Measurements from ENCODE around the gene YBX3.
"Not testable (repeated sequence)": the region's sequence is repeated elsewhere in the genome, so short reads cannot be mapped to it uniquely, and the experiment has no call there.

The YBX3 gene

DNA sequence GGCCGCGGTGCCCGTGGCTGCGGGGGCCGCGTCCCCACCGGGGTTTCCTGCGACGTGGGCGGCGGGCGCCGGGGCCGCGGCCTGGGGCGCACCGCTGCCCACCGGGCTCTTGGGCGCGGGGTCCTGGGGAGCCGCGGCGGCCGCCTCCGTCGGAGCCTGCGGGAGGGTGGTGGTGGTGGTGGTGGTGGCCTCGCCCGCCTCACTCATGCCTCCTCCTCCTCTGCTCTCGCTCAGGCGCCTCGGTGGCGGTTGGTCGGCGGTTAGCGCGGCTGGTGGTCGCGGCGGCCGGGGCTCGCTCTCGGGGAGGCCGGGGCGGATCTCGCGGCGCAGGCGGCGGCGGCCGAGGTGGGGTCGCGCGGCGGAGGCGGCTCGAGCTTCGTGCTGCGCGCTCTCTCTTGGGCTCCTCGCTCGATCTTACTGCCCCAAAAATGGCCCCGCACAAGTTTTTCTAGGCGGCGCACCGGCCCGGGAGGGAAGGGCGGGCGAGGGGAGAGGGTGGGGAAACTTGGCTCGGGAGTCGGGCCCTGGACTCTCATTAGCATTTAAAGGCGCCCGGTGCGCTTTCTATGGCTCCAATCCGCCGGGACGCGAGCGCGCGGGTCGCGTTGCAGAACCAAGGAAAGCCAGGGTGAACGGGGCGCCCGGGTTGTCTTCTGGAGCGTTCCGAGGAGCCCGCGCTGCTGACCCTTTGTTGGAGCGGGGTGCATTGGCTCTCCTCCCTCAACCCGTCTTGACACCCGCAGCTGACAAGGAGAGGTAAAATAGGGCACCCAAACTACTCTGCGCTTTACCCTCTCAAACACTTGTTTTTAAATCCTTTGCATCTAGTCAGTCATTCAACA lies at the start of gene YBX3:
TSS of gene YBX3 (minus strand) at position 419 of the 842 bp plus-strand sequence. CDS start at position 207, 212 bp downstream.
- peak; percentile 2 to 4 for DNase-seq (ENCODE audit: low read depth in 2 of 2)

DNA sequence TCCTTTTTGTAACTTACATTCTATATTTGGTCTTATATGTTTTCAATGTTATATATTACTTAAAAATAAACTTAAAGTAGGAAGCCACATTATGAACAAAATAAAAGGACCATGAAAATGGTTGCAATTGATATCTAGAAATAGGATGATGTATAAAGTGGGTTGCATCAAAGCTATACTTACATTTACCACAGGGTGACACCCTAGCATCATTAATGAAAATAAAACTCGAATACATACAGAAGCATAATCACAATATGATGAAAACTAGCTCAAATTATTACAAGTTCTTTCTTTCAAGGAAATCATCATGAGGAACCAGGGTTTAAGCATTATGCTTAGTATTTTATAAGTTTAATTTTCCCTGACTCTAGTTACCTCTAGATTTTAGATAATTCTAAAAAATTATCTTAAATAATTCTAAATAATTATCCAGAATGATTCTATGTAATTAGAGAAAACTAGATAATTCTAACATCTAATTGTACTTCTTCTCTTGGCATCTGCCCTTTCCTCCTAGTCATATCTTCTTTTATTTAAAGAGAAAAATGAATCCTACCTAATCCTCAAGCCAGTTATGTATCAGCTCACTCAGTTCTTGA lies 48.1 kb upstream of the YBX3 start:
- no peak for DNase-seq (ENCODE audit: low read depth in 2 of 2)

DNA sequence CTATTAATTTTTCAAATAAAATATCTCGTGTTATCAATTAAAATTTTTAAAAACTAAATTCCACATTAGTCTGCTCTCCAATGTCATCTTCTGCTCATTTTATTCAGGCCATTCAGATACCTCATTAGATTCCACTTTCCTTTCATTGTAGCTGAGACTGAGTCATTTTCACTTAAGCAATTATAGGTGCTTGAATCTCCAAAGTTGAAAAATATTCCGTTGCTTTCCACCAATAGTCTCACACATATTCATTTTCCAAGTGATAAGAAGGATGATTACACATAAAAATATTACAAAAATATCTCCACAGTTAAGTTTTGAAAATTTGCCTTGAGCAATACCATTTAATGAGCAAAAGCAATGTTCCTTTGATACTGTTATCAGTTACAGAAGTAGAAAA lies 36.5 kb upstream of the YBX3 start:
- no peak for DNase-seq (ENCODE audit: low read depth in 2 of 2)

DNA sequence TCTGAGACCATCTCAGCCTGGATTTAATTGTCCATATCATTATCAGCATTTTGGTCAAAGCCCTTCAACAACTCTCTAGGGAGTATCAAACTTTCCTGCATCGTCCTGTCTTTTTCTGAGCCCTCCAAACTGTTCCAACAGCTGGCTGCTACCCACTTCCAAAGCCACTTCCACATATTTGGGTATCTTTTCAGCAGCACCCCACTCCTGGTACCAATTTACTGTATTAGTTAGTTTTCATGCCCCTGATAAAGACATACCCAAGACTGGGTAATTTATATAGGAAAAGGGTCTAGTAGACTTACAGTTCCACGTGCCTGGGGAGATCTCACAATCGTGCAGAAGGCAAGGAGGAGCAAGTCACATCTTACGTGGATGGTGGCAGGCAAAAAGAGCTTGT lies 33.1 kb upstream of the YBX3 start:
- DNase-seq (ENCODE audit: low read depth in 2 of 2): no peak

DNA sequence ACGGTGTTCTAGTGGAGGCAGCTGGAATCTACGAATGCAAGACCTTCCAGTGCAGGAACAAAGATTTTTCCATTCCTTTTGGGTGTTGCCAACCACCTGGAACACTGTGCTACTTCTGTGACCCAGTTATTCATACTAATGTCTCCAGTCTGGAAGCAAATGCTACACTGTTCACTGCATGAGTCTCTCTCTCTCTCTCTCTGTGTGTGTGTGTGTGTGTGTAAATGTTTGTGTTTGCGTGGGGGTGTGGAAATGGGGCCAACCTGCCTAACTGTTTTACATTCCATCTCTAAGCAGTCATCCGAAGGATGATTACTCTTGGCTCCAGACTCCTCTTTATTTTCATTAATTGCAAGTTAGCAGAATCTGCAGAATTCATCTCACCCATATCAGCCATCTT lies 29.9 kb upstream of the YBX3 start:
- DNase-seq (ENCODE audit: low read depth in 2 of 2): no peak

DNA sequence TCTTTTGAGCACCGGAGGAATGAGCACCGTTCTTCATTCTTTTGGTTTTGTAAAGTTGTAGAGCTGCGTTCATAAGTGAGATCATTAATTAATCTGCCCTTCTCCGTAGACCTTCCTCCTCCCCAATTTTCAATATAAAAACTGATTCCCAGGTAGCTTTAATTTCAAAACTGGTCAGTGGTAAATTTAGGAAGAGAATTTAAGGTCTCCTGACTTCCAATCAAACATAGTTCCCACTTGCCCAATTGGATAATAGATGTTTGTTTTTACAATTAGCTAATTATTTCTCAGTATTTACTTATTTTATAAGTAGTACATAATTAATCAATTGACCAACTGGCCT lies 27.2 kb upstream of the YBX3 start:
- no peak for DNase-seq (ENCODE audit: low read depth in 2 of 2)

DNA sequence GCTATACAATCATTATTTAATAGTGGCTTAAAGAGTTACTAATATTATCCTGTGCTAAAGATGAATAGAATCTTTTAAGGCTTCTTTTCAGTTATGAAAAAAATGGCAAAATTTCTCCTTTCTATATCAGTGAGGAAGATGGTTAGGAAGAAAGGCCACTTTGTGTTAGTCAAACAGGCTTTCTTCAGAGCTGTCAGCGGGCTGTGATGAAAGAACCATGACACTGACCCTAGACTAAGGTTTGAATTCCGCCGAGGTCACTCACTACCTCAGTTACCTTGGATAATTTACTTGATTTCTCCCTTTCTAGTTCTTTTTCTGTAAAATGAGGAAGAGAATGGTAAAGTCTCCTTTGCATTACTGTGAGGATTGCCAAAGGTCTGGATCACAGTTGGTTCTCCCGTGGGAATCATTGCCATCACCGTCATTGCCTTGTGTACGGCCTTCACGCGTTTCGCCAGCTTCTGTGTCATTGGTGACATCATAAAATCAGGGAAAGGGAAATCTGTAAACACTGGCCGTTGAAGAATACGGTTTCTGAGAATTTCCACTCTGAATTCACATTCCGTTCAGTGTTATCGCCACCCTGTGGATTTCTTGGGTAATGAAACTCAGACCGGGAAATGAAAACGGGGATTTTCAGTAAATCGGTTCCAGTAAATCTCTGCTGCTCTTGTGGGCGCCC lies 26.7 kb upstream of the YBX3 start:
- peak; percentile 40 to 46 for DNase-seq (ENCODE audit: low read depth in 2 of 2)

DNA sequence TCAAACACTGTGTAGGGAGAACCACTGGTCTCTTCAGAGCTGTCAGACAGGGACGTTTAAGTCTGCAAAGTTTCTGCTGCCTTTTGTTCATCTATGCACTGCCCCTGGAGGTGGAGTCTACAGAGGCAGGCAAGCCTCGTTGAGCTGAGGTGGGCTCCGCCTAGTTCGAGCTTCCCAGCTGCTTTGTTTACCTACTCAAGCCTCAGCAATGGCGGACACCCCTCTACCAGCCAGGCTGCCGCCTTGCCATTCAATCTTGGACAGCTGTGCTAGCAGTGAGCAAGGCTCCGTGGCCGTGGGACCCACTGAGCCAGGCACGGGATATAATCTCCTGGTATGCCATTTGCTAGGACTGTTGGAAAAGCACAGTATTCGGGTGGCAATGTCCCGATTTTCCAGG lies 24.6 kb upstream of the YBX3 start:
- DNase-seq (ENCODE audit: low read depth in 2 of 2): no peak

DNA sequence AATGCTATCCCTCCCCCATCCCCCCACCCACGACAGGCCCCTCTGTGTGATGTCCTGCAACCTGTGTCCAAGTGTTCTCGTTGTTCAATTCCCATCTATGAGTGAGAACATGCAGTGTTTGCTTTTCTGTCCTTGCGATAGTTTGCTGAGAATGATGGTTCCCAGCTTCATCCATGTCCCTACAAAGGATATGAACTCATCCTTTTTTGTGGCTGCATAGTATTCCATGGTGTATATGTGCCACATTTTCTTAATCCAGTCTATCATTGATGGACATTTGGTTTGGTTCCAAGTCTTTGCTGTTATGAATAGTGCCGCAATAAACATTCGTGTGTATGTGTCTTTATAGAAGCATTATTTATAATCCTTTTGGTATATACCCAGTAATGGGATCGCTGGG lies 20.3 kb upstream of the YBX3 start:
- not testable (repeated sequence) for DNase-seq (ENCODE audit: low read depth in 2 of 2)

DNA sequence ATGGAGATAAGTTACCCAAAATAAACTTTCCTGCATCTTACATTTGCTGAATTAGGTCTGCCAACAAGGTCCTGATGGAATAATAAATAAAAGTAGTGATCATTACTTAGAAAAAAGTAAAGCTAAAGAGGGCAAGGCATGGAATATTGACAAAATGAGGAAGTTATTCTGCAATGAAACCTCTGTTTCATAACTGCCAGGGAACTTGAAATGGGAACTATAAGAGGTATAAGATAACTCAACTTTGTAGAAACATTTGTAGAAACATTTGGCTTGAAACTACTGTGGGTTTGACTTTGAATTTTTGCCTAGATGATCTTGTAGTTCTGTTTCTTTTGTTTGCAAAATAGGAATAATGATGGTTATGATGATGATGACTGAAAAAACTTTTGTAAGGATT lies 18.7 kb upstream of the YBX3 start:
- no peak for DNase-seq (ENCODE audit: low read depth in 2 of 2)

DNA sequence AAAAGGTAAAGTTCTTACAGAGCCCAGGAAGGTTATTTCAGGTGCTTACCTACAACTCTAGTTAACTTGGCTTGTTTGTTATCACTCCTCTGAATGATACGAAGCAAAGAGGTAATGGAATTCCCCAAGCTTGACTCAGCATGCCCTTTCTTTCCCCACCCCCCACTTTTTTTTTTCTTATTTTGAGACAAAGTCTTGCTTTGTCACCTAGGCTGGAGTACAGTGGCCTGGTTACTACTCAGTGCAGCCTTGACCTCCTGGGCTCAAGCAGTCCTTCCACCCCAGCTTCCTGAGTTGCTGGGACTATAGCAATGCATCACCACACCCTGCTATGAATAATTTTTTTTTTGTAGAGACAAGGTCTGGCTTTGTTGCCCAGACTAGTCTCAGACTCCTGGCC lies 17.1 kb upstream of the YBX3 start:
- no peak for DNase-seq (ENCODE audit: low read depth in 2 of 2)

DNA sequence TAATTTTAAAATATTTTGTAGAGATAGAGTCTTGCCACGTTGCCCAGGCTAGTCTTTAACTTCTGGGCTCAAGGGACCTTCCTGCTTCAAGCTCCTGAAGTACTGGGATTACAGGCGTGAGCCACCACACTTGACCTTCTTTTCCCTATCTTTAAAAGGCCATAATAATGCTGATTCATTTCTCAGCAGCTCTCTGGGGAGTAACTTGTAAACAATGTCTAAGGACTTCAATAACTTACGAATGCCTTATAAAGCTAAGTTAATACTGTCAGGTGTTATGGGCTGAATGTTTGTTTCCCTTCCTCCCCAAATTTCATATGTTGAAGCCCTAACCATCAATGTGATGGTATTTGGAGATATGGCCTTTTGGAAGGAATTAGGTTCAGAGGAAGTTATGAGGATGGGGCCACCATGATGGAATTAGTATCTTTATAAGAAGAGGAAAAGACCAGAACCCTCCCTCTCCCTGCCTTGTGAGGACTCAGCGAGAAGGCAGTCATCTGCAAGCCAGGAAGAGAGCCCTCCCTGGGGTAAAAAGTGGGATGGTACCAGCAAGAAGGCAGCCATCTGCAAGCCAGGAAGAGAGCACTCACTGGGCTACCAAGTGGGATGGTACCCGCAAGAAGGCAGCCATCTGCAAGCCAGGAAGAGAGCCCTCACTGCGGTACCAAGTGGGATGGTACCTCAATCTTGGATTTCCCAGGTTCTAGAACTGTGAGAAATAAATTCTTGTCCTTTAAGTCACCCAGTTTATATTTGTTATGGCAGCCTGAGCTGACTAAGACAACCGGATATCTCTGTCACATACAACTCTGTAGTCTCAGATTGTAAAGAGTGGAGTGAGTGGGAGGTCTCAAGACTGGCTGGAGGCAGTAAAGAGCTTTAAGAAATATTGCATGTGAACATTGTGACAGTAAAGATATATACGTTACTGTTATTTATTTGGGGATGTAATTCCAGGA lies 16.3 kb upstream of the YBX3 start:
- DNase-seq (ENCODE audit: low read depth in 2 of 2): no peak

DNA sequence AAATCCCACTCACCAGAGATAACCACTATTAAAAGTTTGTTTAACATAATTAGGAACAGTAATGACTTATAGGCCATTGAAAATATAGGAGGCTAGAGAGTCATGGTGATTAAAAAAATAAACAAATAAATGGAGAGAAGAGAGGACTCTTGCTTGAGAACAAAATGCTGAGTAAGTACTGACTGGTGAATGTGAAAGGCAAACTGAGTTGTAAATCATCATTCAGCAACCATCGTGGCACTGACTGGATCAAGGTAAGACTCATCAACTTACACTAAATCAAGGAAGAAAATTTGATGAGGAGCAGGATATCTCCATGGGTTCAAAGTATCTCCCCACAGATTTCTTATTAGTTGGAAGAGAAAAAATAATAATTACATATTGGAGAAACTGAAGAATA lies 14.1 kb upstream of the YBX3 start:
- no peak for DNase-seq (ENCODE audit: low read depth in 2 of 2)

DNA sequence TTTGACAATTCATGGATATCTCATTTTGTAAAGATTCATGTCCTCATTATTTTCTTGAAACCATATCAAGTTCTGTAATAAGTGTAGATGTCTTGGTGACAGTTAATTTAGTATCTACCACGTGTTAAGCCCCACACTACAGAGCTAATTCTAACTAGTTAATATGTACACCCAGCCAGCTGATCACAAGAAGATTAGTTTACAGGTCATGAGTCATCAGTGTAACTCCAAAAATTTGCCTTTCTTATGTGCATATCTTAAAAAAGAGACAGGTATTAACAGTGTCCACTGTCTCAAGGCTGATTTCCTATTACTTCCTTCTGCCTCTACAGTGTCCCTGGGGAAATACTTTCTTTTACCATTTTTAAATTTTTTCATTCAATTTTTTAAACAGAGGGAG lies 13.3 kb upstream of the YBX3 start:
- no peak for DNase-seq (ENCODE audit: low read depth in 2 of 2)

DNA sequence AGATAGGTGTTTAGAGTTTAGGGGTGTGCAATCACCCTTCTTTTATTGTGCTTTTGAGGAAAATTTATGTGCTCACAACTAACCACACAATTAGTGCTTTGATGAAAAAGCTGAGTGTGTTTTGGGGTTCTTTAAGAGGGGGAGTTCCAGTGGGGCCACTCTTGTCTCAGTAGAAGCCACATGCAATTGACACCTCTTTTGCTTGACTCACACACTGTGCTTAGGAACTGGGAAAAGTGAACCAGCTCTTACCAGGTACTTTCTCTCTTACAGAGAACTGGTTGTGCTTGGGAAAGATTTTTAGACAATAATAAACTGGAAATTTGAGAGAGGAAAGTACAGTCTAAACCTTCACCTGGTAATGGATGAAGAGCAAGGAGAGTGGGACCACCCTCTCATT lies 12.3 kb upstream of the YBX3 start:
- DNase-seq (ENCODE audit: low read depth in 2 of 2): no peak

DNA sequence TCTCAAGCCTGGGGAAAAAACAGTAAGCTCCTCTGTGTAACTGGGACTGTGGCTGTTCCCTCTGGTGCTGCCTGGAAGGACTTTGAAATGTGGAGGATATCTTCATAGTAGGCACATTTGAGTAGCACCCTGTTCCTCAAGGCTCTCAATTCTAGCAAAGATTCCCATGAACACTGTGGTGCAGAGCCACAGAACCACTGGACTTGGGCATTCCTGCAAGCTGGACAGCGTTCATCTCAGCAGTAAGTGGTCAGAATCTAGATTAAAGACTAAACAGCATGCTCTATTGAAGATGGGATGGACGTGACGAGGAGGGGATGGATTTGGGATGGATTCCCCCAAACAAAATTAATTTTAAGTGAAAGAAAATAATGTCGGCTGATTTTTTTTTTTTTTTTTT lies 9.4 kb upstream of the YBX3 start:
- DNase-seq (ENCODE audit: low read depth in 2 of 2): no peak

DNA sequence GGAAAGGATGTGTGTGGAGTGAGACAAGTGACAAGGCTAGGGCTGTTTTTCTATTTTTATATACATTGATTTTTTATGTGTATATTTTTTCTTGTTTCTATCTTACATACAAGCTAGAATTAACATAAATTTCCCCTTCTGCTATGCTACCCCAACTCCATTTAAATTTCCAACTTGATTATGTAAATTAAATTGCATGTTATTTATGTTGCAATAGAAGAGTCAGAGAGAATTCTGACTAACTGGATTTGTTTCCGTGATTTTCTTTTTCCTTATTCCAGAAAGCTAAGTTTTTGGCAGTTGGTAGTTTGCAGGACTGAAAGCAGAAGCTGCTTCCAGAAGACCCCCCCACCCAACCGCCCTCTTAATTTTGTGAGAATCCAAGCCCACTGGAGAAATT lies 8.9 kb upstream of the YBX3 start:
- no peak for DNase-seq (ENCODE audit: low read depth in 2 of 2)

DNA sequence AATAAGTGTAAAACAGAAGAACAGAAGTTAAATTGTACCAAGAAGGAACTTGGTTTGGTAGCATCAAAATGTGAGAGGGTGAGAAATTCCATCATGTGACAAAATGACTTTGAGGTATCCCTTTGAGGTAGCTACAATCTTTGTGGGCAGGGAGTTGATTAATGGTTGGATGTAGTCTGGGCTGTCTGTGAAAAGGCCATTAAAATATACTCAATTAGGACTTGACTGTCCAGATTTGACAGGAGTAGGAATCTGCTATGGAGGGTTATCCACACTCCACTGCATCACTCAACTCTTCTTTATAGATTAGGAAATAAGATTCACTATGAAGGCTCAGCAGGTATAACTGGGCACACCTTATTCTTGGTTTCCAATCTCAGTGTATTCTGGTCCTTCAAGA lies 7.4 kb upstream of the YBX3 start:
- no peak for DNase-seq (ENCODE audit: low read depth in 2 of 2)

DNA sequence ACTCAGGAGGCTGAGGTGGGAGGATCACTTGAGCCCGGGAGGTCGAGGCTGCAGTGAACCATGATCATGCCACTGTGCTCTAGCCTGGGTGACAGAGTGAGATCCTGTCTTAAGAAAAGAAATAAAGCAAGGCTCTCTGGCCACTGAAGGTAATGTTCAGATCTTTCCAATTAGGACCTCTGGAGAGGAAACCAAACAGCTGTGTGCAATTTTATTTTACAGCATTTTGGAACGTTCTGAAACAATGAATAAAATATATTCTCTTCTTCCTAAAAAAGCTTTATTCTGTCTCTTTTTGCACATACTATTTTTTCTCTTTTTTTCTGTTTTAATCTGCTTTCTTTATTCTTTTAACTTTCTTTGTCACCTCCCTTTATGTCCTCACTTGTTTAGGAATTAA lies 5.0 kb upstream of the YBX3 start:
- no peak for DNase-seq (ENCODE audit: low read depth in 2 of 2)

DNA sequence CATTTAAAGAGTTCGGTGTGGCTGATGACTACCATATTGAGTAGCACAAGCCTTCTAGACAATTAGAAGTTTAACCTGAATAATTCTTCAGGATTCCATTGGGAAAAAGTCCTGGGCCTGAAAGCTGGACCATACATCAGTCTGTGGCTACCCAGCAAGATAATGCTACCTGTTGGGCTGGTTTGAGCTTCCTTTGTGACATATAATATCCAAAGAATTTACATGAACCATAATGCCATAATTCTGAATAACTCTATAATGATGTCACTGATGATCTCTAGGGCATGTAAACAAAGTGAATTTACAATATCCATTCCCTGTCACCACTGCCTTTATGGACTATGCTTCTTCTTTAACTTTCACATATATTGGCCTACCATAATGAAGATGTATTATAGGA lies 3.8 kb upstream of the YBX3 start:
- DNase-seq (ENCODE audit: low read depth in 2 of 2): no peak

DNA sequence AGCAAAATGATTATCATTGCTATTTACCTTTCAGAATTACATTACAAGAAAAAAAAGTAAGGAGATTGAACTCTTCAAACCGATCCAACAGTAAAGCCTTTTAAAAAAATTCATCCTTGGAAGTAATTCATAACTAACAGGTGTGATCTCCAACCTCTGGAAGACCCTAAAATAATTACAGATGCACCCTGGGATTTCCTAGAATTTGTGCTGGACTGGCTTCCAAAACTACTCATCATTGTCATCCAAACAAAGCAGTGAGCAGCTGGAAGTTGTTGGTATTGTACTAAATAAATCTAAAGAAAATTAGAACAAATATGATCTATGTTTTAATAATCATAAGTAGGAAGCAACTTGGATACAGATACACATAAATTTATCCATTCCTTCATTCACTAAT lies 1.9 kb upstream of the YBX3 start:
- DNase-seq (ENCODE audit: low read depth in 2 of 2): no peak

DNA sequence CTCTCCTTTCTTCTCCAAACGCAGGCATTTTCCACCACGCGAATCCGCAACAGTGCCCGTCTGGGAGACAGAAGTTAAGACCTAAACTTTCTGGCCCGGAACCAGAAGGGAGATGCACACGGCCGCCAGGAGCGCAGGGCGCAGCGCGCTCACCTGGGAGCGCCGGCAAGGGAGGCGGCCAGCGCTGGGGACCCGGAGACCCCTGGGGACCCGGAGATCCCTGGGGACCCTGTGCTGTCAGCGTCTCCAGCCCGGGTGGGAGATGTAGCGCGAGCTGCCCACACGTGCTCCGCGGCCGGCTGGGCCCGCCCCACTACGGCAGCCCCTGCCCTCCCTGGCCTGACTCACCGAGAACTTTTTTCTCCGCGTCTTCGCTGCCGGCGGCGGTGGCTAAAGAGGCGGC lies 620 bp downstream of the YBX3 start:
- peak; percentile 7 to 17 for DNase-seq (ENCODE audit: low read depth in 2 of 2)
